Fibroblast of skin of back (primary cell): ENCODE measurements around the gene JCAD.
"Not testable (repeated sequence)": the region's sequence is repeated elsewhere in the genome, so short reads cannot be mapped to it uniquely, and the experiment has no call there.

ENCODE experiments used
- DNase-seq: peaks from one replicate; pipeline ENCODE4 v3.0.0-alpha.2; 2013

The JCAD gene

DNA sequence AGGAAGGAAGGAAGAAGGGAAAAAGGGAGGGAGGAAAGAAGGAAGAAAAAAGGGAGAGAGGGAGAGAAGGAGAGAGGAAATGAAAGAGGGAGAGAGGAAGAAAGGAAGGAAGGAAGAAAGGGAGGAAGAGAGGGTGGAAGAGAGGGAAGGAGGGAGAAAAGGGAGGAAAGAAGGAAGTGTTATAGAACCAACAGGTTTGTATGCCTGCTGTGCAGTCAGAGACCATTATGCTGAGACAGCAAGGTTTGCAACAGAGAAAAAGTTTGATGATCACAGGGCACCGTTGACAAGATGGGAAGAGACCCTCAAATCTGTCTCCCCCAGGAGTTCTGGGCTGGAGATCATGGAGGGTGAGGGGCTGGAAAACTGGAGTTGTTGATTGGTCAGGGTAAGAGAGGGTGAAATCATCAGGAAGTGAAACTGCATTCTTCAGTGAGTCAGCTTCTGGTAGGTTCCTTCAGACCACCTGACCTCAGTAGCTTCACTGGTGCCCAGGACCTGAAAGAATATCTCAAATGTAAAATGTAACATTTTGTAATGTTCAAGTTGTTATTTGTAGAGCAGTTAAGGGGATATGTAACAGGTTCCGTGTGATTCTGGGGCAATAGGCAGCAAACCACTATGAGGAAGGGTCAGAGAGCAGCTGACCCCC is 76.3 kb downstream of the JCAD start:
- no peak for DNase-seq

DNA sequence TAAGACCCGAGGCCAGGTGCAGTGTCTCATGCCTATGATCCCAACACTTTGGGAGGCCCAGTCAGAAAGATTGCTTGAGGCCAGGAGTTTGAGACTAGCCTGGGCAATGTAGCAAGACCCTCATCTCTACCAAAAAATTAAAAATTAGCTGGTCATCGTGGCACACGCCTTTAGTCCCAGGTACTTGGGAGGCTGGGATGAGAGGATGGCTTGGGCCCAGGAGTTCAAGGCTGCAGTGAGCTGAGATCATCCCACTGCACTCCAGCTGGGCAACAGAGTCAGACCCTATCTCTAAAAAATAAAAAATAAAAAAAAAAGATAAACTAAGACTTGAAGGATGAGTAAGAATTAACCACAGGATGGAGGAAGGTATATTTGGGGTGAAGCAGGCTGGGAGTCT is 77.9 kb downstream of the JCAD start:
- DNase-seq: no peak

DNA sequence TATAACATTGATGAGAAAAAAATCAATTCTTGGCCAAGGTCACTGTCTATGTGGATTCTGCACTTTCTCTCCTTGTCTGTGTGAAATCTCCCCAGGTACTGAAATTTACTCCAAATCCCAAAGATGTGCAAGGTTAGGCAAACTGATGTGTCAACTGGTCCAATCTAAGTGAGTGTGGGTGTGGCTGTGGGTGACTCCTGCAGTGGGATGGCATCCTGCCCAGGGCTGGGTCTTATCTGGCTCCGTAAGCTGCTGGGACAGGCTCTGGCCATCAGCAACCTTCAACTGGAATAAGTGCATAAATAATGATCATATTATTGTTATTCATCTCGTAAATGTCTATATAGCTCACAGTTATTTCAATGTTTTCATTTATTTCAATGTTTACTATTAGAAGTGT is 79.3 kb downstream of the JCAD start:
- no peak for DNase-seq

DNA sequence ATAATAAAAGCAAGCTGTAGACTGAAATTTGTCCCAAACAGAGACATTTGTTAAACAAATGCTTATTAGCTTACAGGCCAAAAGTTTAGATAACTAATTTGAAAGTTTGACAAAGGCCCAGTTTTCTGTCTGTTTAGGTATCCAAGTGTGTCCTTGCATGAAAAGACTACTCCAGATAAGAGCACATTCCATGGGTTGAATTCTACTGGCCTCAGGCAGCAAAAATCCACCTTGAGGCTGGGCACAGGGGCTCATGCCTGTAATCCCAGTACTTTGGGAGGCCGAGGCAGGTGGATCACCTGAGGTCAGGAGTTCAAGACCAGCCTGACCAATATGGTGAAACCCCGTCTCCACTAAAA is 80.0 kb downstream of the JCAD start:
- not testable (repeated sequence) for DNase-seq

DNA sequence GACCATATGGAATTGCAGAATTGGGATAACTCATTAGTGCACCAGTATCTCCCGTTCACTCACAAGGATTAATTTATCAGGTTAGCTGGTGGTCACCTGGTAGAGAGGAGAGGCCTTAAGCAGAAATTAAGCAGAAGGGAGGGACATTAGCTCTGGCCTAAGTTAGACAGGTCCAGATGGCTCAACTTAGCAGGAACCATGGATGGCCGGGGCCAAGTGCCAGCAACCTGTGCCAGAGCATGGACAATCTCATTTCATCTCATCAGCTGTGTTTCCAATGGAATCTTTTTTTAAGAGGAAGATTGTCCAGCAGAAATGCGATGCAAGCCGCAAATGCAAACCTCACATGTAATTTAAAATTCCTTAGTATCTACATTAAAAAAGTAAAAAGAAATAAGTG is 82.2 kb downstream of the JCAD start:
- DNase-seq: no peak

DNA sequence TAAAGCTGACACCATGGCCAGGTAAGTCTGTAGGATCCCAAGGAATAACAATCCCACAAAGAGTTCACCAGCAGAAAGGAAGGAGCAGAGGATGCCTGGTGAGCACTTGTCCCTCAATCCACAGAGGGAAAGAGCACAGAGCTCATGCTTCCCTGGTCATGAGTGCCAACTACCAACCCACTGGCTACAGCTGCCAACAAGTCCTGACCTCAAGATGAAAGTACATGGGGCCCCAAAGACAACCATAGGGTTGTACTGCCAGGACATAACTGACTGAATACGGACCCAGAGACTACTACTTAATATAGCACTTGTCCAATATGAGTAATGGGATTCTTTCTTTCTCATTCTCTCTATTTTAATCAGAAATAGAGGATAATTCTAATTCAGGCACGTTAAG is 83.3 kb downstream of the JCAD start:
- no peak for DNase-seq

DNA sequence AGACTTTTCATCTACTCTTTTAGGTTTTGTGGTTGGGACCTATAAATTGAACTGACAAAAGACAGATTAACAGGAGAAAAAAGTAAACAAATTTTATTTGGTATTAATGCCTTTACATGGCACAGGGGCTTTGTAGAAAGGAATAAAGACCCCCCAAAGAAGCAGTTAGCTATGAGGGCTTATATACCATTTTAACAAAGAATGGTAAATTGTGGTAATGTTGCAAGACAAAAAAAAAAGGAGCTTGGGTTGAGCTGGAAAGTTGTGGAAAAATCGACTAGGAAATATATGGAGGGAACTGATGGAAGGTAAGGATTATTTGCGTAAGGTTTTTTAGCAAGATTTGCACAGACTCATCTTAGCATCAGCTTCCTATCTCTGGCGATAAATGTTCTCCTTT is 84.6 kb downstream of the JCAD start:
- no peak for DNase-seq

- DNase-seq: no peak
Measured at GRCh38 chr10:29973921-29974320, 85.5 kb downstream of the JCAD start.

DNA sequence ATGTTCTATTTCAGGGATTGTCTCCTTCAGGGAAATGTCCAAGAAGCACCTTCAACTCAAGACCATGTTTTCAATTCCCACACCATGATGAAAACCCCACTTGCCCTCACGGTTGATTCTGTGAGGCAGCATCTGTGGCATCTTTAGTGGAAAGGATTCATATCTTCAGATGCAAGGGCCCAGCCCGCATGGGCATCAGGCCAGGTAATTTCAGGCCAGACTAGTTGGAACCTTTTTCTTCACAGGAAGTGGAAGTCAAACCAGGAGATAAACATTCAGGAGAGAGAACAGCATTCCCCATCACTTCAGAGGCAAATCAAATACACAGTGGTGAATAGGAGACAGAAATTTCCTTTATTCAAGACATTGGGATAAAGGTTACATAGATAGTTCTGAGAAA is 88.8 kb downstream of the JCAD start:
- no peak for DNase-seq

DNA sequence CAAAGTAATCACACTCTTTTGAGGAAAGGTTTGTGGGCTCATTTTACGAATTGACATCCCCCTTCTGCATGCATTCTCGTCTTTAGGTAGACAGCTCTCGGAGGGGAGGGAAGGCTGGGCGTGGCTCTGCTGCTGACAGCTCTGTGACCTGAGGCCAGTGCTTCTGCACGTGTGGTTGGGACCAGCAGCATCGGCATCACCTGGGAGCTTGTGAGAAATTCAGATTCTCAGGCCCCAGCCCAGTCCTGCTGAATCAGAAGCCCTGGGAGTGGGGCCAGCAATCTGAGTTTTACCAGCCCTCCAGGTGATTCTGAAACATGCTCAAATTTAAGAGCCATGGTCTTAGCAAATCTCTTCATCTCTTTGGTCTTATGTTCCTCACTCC is 89.4 kb downstream of the JCAD start:
- no peak for DNase-seq

DNA sequence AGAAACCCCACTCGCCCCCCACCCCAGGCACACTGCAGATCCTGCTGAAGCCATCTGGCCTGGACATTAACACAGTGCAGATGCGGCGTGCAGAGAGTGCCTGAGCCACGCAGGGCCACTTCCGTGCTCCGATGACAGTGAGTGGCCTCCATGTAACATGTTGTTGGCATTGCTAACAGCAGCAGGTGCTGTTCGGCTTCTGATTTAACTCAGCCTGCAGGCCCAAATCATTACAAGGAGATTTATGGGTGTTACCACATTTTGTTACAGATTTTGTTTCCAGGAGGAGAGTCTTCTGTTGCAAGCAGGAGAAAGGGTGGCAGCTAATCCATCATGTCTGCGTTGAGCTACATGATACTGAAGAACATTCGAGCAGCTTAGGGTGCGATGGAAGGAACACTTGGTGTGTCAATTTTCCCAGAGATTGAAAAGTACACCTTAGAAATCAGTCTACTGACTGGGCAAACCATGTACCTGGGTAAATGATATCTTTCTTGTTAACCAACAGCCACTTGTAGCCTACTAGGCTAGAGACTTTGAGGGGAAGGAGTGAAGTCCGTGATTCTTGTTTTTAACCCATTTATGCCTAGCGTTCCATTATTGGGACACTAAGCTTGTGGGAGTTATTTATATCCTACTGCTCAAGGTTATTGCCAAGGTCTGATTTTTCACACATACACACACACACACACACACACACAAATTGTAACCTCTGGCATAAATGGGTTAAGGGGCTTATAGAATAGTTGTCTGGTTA is 90.0 kb downstream of the JCAD start:
- DNase-seq: no peak

DNA sequence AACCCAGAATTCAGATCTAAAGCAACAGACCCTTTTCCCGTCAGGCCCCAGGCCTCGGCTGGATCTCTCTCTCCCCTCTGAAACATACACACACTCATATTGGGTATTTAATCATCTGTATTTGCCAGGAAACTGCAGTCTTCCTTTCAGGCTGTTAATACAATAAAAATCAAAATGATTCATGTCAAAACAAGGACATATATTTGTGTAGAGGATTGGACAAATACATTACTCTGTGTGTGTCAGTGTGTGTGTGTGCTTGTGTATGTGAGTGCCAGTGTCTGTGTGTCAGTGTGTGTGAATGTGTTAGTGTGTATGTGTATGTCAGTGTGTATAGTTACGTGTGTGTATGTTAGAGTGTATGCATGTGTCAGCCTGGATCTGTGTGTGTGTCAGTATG is 90.8 kb downstream of the JCAD start:
- peak; percentile 33 for DNase-seq

- DNase-seq: no peak
Measured at GRCh38 chr10:29966269-29966668, 93.1 kb downstream of the JCAD start.
